Measurements from ENCODE around the gene ZNF638. TPM values are rescaled to one million over a fixed set of nuclear protein-coding genes. Genes with fewer than 3 reads are reported as not detected.
A peak's percentile ranks its signal among the peaks of the same experiment; 100 is the strongest.

ZNF638 gene
- total RNA-seq, 1 donor from 2014 or later: 52.0 TPM

DNA sequence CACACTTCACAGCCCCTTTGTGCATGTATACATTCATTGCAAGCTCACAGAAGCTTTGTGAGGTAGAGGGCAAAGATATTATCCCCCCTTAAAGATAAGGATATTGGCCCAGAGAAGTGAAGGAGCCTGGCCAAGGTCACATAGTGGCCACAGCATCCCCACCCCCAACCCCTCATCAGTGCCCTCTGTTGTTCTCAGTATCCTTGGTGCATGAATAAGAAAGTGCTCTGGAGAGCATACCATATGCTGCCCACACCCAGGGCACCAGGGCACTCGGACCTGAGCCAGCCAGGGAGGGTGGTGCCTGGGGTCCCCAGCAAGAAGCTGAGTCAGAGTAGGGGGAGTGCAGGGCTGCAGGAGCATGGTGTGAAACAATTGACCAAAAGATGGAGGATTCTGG, 125.0 kb downstream of the ZNF638 start:
- ATAC-seq: no peak

- ATAC-seq: no peak
These were observed 125.7 kb downstream of the ZNF638 start for GRCh38 chr2:71457123-71457915.

DNA sequence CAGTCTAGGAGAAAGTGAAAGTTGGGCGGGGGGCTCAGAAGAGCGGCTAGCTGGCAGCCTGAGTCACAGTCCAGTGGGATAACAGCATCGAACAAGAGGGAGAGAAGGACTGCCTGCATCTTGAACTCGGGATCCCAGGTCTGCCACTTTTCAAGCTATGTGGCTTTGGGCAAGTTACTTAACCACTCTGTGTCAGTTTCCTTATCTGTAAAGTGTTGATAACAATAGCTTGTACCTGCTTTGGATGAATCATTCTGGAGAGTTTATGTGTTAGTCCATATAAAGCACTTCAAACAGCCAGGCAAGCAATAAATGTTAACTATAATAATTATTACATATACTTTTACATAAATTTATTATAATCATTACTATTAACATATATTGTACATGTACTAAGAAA, 126.3 kb downstream of the ZNF638 start:
- no peak for ATAC-seq

DNA sequence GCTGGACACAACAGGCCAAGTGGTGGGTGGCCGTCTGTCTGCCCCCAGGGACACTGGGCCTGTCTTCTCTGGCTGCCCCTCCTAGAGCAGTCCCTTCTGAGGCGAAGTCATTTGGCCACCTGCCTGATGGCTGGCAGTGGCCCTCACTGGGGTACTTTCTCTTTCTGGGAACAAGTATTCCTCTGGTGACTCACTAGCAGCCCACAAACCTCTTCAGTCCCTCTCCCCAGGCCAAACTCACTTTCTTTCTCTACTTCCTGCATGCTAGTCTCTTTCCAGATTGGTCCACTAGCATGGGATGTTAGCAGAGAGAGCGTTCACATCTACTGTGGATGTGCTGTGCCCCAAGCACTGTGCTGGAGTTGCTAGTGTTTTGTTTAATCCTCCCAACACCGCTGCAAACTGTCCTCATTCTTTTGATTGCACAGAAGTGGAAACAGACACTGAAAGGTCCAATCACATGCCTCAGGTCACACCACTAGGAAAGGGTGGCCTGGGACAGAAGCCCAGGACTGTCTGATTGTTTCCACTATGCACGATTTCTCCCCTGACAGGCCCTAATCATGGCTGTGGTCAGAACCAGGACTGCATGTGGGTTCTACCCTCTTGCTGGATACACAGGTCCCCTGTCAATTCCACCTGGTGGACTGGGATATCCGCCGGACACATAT, 127.0 kb downstream of the ZNF638 start:
- no peak for ATAC-seq

GRCh38 chr2:71459084-71459431, 127.5 kb downstream of the ZNF638 start:
- ATAC-seq: no peak

DNA sequence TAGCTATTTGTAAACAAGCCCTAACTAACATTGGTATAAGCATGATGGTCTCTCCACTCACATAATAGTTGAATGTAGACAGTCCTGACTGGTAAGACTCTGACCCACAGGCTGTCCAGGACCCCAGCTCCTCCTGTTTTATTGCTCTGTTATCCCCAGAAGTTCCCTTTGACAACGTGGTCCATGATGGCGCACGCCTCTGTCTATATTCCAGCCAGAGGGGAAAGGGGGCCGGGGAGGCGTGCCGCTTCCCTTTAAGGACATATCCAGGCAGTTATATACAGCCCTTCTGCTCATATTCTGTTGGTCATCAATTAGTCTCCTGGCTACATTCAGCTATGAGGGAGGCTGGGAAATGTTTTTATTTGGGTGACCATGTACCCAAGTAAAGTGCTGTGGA, 128.5 kb downstream of the ZNF638 start:
- ATAC-seq: no peak

- ATAC-seq: peak; percentile 61
These were observed 129.2 kb downstream of the ZNF638 start for GRCh38 chr2:71460595-71461303.

DNA sequence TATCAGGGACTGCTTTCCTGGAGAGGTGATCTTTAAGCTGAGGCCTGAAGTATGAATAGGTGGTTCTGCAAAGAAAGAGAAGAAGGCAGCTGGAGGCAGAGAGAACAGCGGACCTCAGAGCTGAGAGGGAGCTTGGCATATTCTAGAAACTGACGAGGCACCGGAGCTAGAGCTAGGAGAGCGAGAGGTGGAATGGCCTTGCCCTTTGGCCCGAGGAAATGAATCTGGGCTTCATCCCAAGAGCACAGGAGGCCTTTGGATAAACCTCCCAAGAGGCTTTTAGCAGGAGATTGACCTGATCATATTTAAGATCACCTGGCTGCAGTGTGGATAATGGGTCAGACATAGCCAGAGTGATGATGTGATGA, 129.7 kb downstream of the ZNF638 start:
- ATAC-seq: no peak

DNA sequence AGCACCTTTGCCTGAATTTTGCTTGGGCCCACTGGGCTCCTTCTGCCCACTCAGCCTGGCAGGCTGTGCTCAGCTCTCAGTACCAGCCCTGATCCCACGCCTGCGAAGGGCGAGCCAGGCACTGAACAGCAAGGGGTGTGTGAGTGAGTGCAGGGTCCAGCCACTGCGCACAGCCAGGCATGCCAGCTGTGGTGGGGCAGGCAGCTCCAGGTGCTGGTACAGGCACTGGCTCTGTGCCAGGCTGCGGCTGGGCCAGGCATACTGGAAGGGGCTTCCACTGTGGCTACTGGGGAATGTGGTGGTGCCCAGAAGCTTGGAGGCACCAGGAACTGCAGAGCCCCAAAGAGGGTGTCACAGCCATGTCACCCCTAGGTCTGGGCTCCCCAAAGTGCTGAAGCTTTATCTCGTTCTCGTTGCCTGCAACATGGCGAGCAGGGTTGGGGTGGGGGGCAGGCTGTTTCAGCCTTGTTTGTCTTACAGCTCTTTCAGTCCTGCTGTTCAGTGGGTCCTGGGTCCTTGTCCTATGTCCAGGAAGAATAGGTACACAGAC, 130.5 kb downstream of the ZNF638 start:
- ATAC-seq: no peak

GRCh38 chr2:71462641-71463341, 131.2 kb downstream of the ZNF638 start:
- no peak for ATAC-seq

GRCh38 chr2:71463342-71463654, 131.7 kb downstream of the ZNF638 start:
- ATAC-seq: no peak

DNA sequence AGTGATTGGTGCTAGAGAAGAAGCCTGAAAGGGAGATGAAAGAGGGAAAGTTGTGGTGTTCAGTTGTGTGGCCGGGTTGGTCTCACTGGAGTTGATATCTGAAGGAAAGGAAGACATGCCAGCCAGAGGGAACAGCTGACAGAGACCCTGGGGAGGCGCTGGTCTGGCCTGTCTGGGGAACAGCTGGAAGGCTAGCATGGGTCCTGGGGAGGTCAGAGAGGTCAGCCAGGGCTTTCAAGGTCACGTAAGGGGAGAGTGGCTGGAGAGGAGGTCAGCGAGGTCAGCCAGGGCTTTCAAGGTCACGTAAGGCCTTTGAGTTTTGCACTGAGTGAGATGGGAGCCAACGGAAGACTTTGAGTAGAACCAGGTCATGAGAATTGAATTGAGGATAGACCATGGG, 132.8 kb downstream of the ZNF638 start:
- no peak for ATAC-seq

DNA sequence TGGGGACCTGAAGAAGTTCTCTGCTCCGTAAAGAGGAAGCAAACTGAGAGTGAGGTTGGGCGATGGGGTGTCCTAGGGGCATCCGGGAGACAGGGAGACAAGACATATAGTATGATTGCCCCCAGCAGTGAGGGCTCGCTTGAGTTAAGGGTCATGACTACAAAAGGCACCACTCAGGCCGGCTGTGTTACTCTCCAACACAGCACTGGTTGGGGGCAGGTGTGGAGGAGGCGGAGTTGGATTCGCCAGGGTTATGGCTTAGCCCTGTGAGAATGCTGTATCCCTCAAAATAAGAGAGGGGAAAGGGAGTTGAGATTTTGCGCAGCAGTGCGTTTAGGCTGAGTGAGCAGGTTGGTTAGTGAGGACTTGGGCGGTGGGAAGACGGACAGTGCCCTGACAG, 133.8 kb downstream of the ZNF638 start:
- no peak for ATAC-seq

GRCh38 chr2:71465961-71466300, 134.3 kb downstream of the ZNF638 start:
- ATAC-seq: no peak

GRCh38 chr2:71466301-71467179, 135.0 kb downstream of the ZNF638 start:
- ATAC-seq: peak; percentile 39

DNA sequence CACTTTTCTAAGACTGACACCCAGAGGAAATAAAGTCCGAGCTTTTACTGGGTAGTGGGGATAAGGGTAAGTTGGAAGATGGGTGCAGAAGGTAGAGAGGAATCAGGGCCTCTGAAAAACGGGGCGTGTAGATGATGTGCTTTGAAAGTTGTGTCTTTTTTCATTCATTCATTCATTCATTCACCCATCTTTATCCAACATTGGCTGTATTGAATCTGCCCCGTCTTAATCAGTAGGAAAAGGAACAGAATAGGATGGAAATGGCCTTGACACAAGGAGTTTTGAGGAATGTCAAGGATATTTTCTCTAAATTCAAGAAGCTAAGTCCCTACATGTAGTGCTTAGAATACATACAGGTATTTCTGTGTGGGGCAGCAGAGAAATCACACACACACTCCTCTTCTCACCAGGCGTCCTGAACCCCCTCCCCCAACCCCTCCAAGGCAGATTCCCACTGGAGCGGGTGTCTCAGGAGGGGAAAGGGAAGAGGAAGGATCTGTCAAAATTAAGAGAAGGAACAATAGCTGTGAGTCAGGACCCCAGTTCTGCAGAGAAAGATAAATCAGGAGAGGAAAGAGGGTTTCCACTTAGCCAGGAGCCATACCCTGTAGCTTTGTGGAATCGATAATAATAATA, 135.7 kb downstream of the ZNF638 start:
- no peak for ATAC-seq

DNA sequence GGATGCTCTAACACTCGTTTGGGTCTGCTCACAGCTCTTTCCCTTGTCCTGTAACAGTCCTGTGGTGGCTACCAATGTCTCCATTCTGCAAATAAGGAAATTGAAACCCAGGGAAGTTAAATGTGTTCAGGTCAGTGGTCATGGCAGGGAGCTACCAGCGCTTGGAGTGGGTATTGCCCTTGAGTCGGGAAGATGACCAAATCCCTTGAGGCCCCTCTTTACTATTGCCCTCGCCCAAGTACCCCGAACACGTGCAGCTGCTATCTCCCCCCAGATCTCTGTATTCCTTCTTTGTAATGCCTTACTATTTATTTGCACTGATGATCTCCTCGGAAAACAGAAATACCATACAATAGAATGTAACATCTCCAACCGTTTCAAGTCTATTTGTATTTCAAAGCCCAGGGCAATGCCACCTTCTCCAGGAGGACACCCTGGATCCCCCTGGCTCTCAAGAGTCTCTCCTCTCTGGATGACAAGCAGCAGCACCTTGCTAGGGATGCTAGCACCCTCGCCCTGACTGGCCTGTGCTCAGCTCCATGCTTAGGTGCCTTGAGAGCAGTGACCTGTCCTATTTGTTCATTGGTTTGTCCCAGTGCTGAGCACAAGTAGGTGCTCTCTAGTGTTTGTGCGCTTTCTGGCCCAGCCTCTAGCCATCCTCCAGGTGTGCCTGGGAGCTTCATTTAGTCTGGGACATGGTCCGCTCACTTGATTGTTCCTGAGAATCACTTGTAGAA, 136.9 kb downstream of the ZNF638 start:
- ATAC-seq: no peak

- no peak for ATAC-seq
These were observed 138.1 kb downstream of the ZNF638 start for GRCh38 chr2:71469403-71470398.

DNA sequence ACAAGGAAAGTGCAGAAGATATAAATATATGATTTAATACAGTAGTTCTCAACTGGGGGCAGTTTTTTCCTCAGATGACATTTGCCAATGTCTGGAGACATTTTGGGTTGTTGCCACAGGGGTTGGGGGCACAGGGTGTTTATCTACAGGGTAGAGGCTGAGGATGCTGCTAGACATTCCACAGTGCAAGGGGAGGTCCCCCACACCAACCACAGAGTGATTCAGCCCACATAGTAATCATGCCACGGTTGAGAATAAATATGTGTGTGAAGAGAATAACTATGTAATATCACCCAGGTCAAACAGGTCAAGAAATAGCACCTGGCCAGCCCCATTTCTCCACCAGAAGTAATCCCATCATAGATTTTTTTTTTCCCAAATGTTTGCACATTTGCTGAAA, 139.7 kb downstream of the ZNF638 start:
- ATAC-seq: no peak

GRCh38 chr2:71472019-71472418, 140.4 kb downstream of the ZNF638 start:
- no peak for ATAC-seq
